ENCODE results near the gene CLCN5.
A peak's percentile ranks its signal among the peaks of the same experiment; 100 is the strongest.
"Not testable (repeated sequence)": the region's sequence is repeated elsewhere in the genome, so short reads cannot be mapped to it uniquely, and the experiment has no call there.

The CLCN5 gene

GRCh38 chrX:49996474-49996873, 74.1 kb downstream of the CLCN5 start:
- no peak for DNase-seq

- no peak for DNase-seq
Measured at GRCh38 chrX:49999087-49999486, 76.7 kb downstream of the CLCN5 start.

DNA sequence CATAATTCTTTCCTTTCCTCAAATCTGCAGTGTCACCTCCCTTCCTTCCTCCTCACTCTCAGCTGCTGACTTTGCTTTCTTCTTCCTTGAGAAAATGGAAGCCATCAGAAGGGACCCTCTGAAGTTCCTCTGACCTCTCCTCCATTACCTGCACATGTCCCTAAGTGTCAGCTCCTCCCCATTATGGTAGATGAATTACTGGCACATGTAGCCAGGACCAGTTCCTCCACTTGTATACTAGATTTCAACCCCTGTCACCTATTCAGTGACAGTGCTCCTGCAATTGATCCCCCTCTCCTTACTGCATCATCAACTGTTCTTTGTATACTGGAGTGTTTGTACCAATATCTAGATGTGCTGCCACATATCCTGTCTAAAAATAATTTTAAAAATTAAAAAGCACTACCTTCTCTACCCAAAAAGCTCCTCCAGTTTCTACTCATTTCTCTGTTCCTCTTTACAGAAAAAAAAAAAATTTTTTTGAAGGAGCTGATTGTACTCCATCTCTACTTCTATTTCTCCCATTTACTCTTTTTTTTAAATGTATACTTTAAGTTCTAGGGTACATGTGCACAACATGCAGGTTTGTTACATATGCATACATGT, 78.6 kb downstream of the CLCN5 start:
- no peak for DNase-seq

DNA sequence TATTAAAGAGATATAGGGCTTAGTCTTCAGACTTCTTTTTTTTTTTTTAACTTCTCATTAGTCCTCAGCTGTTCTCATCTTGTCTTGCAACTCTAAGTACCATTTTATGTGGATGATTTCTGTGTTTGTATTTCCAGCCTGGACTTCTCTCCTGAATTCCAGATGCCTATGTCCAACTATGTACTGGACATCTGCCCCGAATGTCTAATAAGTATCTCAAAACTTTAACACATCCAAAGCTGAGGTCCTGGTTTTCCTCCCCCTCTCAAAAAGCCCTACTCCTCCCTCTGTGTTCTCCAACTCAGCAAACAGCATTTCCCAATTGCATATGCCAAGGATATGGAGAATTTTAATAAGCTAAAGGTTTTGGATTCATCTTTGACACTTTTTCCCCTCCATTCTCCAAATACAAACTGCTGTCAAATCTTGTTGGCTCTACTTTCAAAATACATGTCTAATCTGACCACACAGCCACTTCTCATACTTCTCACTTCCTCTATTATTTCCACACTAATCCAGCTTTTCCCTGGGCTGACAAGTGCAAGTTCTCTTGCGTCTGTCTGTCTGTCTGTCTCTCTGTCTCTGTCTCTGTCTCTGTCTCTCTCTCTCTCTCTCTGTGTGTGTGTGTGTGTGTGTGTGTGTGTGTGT, 79.8 kb downstream of the CLCN5 start:
- no peak for DNase-seq

DNA sequence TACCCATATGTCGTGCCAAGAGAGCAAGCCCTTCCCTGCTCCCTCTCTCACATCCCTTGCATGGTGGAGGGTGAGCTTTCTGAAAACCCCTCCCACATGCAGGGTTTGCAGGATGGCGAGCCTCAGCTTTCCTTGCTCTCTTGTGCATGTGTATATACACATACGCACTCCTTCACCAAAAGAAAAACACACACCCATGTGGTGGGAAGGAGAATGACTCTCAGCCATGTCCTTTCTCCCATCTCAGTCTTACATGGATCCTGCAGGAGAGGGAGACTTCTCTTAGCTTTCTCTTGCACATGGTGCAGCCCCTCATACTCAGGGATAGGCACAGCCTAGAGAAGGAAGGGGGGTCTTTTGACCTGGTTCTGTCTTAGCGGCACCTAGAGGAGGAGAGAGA, 81.1 kb downstream of the CLCN5 start:
- no peak for DNase-seq

DNA sequence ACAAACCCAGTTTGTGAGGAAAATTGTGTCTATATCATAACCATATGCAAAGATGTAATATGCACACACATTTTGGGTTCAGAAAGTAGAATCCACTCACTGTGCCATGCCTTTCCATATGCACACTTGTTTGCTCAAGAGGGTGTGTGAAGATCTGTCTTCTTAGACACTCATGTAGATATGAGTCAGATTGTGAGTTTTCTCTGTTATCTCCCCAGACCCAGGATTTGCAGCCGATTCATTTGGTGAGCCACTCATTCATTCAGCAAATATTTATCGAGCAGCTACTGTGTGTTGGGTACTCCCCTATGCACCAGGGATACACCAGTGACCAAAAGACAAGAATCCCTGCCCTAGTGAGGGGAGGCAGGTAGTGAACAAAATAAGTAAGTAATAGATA, 81.5 kb downstream of the CLCN5 start:
- no peak for DNase-seq

DNA sequence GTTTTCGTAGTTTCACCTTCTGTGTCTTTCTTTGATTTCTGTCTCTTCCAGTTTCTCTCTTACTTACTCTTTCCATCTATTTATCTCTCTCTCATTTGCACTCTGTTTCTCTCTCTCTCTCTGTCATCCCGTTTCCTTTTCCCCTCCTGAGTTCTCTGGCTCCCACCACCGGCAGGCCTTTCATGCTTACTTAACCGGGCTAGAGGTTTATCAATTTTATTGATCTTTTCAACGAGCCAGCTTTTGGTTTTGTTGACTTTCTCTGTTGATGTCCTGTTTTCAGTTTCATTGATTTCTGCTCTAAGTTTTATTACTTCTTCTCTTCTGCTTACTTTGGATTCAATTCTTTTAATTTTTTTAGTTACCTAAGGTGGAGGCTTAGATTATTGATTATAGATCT, 103.2 kb downstream of the CLCN5 start:
- DNase-seq = not testable (repeated sequence)

DNA sequence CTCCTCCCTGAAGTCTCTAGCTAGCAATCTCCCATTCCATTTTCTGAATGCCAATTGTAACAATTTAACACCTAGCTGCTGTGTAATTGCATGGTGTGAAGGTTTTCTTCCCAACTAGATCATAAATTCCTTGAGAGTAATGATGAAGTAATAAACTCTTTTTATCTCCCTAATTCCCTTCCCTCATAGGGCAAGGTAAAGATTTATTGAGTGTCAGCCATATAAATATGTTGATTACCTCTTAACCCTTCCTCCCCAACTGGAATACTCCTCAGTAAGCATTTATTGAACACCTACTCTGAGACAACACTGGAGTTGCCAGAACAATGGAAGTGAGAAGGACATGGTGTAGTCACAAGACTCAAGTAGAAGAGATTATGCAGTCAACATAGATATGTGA, 112.7 kb downstream of the CLCN5 start:
- DNase-seq = no peak

DNA sequence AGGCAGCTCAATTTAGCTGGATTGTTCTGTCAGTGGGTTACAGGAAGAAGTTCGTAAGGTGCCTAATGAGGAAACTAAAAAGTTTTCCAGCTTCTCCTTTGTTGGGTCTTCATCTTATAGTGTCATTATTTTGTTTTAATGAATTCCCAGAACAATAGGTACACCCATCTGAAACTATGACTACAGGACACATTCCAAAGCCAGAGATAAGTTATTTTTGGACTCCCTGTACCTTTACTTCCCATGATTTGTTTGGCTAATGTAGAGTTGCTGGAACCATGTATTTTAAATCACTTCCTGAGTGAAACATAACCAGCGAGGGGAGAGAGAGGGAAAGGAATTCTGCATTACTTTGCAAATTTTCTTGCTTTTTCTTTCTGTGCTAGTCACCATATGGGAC, 114.0 kb downstream of the CLCN5 start:
- no peak for DNase-seq

DNA sequence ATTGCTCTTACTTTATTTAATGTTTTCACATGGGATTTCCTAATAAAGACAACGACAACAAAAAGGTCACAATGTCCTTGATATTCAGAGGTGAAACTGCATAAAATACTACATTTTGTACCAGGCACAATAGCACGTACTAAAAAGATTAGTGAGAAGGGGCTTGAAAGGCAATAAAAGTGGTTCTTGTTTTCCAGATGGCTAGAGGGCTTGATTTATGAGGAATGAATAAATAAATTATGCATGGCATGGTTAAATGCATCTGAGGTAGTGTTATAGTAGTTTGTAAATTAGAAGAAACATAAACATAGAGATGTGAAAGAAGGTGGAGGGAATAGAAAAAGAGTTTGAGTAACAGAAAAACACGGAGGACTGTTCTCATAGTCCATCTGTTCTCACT, 123.4 kb downstream of the CLCN5 start:
- DNase-seq = no peak

- no peak for DNase-seq
Measured at GRCh38 chrX:50049228-50049627, 126.8 kb downstream of the CLCN5 start.

GRCh38 chrX:50054147-50054546, 131.8 kb downstream of the CLCN5 start:
- DNase-seq = no peak

GRCh38 chrX:50066318-50066937, 144.0 kb downstream of the CLCN5 start:
- DNase-seq = no peak

- peak; percentile 48 for DNase-seq
Measured at GRCh38 chrX:50067435-50068284, 145.3 kb downstream of the CLCN5 start.

DNA sequence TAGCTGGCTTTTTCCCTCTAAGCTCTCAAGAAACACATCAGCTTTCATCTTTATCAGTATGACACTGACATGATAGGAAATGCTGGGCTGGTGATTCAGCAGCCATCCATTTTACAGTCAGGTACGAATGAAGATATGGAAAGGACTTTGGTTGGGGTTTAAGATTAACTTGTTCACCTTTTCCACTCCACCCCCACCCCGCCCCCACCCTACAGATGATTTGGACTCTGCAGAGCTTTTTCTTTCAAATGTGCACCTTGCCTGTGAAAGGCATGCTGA, 145.8 kb downstream of the CLCN5 start:
- no peak for DNase-seq

GRCh38 chrX:50068893-50069292, 146.5 kb downstream of the CLCN5 start:
- DNase-seq = no peak

- DNase-seq = no peak
Measured at GRCh38 chrX:50071494-50071893, 149.1 kb downstream of the CLCN5 start.

DNA sequence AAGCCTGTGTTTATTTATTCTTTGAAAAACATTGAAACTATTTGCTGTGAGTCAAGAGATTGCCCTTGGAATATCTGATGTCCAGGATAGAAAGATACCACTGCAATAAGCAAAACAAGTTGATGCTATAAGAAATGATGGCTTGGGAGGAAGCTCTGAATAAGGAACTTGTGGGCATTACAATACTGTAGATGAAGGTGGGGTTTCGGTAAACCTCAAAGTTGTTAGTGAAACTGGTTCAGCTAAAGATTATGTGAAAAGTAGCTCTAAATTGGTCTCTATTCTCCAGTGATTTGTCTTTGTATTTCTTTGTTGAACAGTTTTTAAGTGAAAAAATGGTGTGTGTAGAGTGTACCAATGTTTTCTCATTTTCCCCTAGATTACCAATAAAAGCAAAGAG, 149.7 kb downstream of the CLCN5 start:
- no peak for DNase-seq

DNA sequence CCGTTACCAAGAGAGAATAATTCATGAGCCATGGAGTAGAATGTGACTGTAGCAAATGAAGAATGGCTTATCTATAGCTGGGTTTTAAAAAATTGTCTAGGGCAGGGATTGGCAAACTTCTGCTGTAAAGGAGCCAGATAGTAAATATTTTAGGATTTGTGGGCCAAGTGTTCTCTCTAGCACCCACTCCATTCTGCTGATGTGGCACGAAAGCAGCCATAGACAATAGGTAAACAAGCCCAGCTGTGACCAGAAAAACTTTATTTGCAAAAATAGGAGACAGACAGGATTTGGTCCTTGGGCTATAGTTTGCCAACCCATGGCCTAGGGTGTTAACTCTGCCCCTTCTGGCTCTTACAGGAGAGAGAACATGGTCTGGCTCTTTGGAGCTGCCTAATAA, 151.2 kb downstream of the CLCN5 start:
- no peak for DNase-seq

DNA sequence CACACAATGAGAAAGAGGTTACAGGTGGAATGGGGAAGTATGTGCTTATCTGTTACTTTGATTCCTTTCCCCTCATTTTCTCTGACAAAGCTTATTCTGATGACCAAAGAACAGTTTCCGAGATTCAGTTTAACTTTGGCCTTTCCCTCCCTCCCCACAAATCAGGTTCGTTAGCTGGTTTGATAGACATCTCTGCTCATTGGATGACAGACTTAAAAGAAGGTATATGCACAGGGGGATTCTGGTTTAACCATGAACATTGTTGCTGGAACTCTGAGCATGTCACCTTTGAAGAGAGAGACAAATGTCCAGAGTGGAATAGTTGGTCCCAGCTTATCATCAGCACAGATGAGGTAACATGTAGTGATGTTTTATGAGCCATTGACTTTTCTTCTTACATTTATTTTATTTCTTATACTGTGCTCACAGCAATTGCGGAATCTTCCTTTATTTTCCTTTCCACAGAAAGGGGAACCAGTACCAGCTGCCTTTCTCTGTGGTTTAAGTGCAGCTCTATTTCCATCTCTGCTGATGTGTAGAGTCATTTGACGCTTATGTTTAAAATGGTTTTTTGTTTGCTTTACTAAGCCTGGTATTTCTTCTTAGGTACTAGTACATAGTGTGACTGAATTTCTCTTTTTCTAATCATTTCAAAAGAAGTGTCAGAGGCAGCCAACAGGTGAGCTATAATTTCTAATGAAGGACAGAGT, 153.4 kb downstream of the CLCN5 start:
- DNase-seq = no peak

DNA sequence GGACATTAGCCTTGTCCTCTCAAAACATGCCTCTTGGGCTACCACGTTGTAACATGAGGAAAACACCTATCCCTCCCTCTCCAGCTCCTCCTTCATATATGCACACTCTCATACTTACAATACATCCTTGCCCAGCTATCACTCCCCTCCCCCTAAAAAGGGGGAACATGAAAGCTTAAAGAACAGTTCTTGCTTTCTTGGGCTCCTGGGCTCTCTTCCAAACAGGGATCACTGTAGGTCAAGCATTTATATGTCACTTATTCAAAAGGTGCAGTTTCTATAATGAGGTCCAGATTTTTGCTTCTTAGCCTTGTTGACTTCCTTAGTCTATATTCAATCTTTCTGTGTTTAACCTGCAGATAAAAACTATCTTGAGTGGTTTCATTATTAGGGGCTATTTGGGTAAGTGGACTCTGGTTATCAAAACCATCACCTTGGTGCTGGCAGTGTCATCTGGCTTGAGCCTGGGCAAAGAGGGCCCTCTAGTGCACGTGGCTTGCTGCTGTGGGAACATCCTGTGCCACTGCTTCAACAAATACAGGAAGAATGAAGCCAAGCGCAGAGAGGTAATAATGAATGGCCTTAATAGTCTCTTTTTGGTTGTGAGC, 159.0 kb downstream of the CLCN5 start:
- DNase-seq = no peak

DNA sequence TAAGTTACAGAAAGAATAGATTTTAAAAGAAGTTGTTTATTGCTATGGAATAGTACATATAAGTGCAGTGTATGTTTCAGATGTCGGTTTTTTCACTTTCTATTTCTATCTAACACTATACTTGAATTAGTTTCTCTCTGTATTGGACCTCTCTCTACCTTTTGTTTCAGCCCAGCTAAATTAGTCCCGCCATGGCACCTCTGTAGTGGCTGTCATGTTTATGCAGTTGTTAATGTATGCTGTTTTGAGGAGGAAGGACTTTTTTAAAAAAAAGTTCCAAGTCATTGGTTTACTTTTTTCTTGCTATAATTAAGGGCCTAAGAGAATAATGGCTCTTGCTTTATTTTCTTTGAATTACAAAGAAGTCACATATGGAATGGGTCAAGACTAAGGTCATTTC, 160.3 kb downstream of the CLCN5 start:
- DNase-seq = no peak

- DNase-seq = no peak
Measured at GRCh38 chrX:50088645-50089044, 166.2 kb downstream of the CLCN5 start.

Data from NCI-H2171 (cell line).